T-cell (primary cell): ENCODE measurements around the gene NPIPA1. TPM values are rescaled to one million over a fixed set of nuclear protein-coding genes. Genes with fewer than 3 reads are reported as not detected.
"Not testable (repeated sequence)": the region's sequence is repeated elsewhere in the genome, so short reads cannot be mapped to it uniquely, and the experiment has no call there.

Source experiments
- ATAC-seq, 4 experiments: fragments of 200-7000 bp in 3 of 4; fragments of 150-1000 bp in 1 of 4; cut with Tn5 transposase; replicated peaks in 1 of 4; 1 replicate in 3 of 4; 2 replicates in 1 of 4; pipeline ENCODE4 v1.10.0; 2021; ENCODE audit warnings: moderate library complexity in 3 of 4, mild to moderate bottlenecking in 2 of 4, moderate number of reproducible peaks in 1 of 4
- CTCF ChIA-PET, 2 donors: fragments of 300-600 bp; sonication (Branson Sonifier 250); formaldehyde crosslinking; loops; one replicate each; lab custom pipeline; 2022; ENCODE audit warnings: antibody characterized with exemption in 2 of 2; lab: Charles Lee
- POLR2A ChIA-PET, 2 donors: fragments of 300-600 bp; sonication (Branson Sonifier 250); formaldehyde crosslinking; loops; one replicate each; lab custom pipeline; 2022; ENCODE audit warnings: antibody characterized with exemption in 2 of 2; lab: Charles Lee
- DNase-seq, 35 experiments: peaks; one replicate each; pipeline versions ENCODE4 v3.0.0 to v3.0.0-alpha.2; 2013 to 2023
- H3K27ac ChIP-seq: one replicate; pipeline ENCODE4 v1.5.1; 2013; ENCODE audit warnings: low read length
- H3K27me3 ChIP-seq, 2 experiments: replicated peaks in 1 of 2; 1 replicate in 1 of 2; 2 replicates in 1 of 2; pipeline versions ENCODE4 v1.6.1 to v1.7.0; 2013; ENCODE audit warnings: low read length in 1 of 2, mixed read lengths in 1 of 2; ENCODE audit not compliant: control insufficient read depth in 2 of 2, insufficient read depth in 2 of 2; ENCODE audit errors: extremely low read depth in 1 of 2
- H3K36me3 ChIP-seq, 2 donors: 1 replicate in 1 of 2; 2 replicates in 1 of 2; pipeline versions ENCODE4 v1.6.1 to v1.7.0; 2013; ENCODE audit warnings: low read length in 1 of 2; ENCODE audit not compliant: control insufficient read depth in 2 of 2, insufficient read depth in 1 of 2; ENCODE audit errors: extremely low read depth in 1 of 2
- H3K4me1 ChIP-seq, 2 experiments: 1 replicate in 1 of 2; 2 replicates in 1 of 2; pipeline versions ENCODE4 v1.6.1 to v1.7.0; 2013; ENCODE audit warnings: low read length in 2 of 2, mixed read lengths in 1 of 2; ENCODE audit not compliant: insufficient read depth in 2 of 2, control insufficient read depth in 1 of 2; ENCODE audit errors: extremely low read depth in 1 of 2
- H3K4me3 ChIP-seq, 2 donors: 1 replicate in 1 of 2; 2 replicates in 1 of 2; pipeline versions ENCODE4 v1.5.1 to v1.7.0; 2013; ENCODE audit warnings: mild to moderate bottlenecking in 2 of 2, low read length in 1 of 2, moderate library complexity in 1 of 2; ENCODE audit not compliant: control insufficient read depth in 1 of 2; ENCODE audit errors: extremely low read depth in 1 of 2
- H3K9me3 ChIP-seq: 2 replicates; pipeline ENCODE4 v1.7.0; 2013
- H3K27ac Mint-ChIP-seq, 2 donors: one replicate each; pipeline ENCODE4 v1.8.0; 2020 to 2021; ENCODE audit warnings: mild to moderate bottlenecking in 2 of 2, mixed read lengths in 2 of 2
- H3K27me3 Mint-ChIP-seq, 2 donors: one replicate each; pipeline ENCODE4 v1.8.0; 2021 to 2022; ENCODE audit warnings: mixed read lengths in 2 of 2
- H3K36me3 Mint-ChIP-seq: one replicate; pipeline ENCODE4 v1.8.0; 2021; ENCODE audit warnings: mixed read lengths
- H3K4me1 Mint-ChIP-seq, 3 donors: one replicate each; pipeline ENCODE4 v1.8.0; 2020 to 2022; ENCODE audit warnings: mixed read lengths in 3 of 3, mild to moderate bottlenecking in 1 of 3
- H3K4me3 Mint-ChIP-seq, 3 donors: one replicate each; pipeline ENCODE4 v1.8.0; 2020 to 2022; ENCODE audit warnings: mild to moderate bottlenecking in 3 of 3, mixed read lengths in 3 of 3, moderate library complexity in 3 of 3
- H3K9me3 Mint-ChIP-seq, 3 donors: one replicate each; pipeline ENCODE4 v1.8.0; 2020 to 2022; ENCODE audit warnings: mixed read lengths in 3 of 3
- WGBS: methylation state at CpG from one replicate; pipeline ENCODE4 v1.1.5; 2013; ENCODE audit warnings: missing lambda C conversion rate; ENCODE audit not compliant: insufficient coverage; 5-methylcytosine and 5-hydroxymethylcytosine counted together
- total RNA-seq, 35 experiments: library from RNA in 6 of 35; stranded (reverse) in 6 of 35; fragments of 120-200 nt in 1 of 35; gene quantifications; one replicate each; pipeline versions ENCODE4 v1.2.1 to v1.2.4 and lab custom pipeline; 2013 to 2026

The NPIPA1 gene
- total RNA-seq, 5 donors from 2014 or later (not counting 1 experiment from before 2014, with no cell fraction given), result 116 to 163 (median 134) TPM

GRCh38 chr16:14974656-14975417 lies 37.6 kb downstream of the NPIPA1 start, which contains the start of gene PDXDC1:
Gene PDXDC1 (plus strand): TSS chr16:14975026. CDS start chr16:14975200, 174 bp downstream.
- peak within 1 kb of the TSS; percentile 86 to 89 (median 88) for H3K4me3 Mint-ChIP-seq
- ChIA-PET CTCF (interaction anchor here in 1 of 2 donors (1.2 kb wide), 1 partner anchor 47 kb away, joined by 3 read pairs; no protein-coding TSS in a partner anchor), POLR2A (interaction anchor here in 1 of 2 donors (0.6 kb wide), 1 partner anchor 913 kb away, joined by 3 read pairs; the partner anchor contains the start of gene CEP20)
- DNase-seq, result peak; percentile 94 to 100 (median 98)
- peak within 1 kb of the TSS; percentile 69 to 71 for H3K4me3 ChIP-seq
- peak within 1 kb of the TSS; percentile 67 for H3K27ac ChIP-seq
- not testable (repeated sequence) for H3K36me3 ChIP-seq, H3K36me3 Mint-ChIP-seq, H3K9me3 ChIP-seq, H3K9me3 Mint-ChIP-seq, H3K27me3 Mint-ChIP-seq, H3K27me3 ChIP-seq
- H3K4me1 Mint-ChIP-seq, result peaks cover 29 to 37% (median 31%) of the 10 kb centered on the region in 3 donors
- WGBS, result 0% methylated on average over 40 of the region's 74 CpGs
- peak within 1 kb of the TSS; percentile 89 to 90 for H3K27ac Mint-ChIP-seq
- peaks cover 0 to 18% of the 10 kb centered on the region in 2 experiments for H3K4me1 ChIP-seq
- peak; percentile 93 to 99 (median 98) for ATAC-seq

GRCh38 chr16:14975418-14976194 lies 38.4 kb downstream of the NPIPA1 start:
- peak; percentile 9 to 46 (median 26) for ATAC-seq
- H3K9me3 Mint-ChIP-seq, H3K27me3 ChIP-seq, H3K36me3 Mint-ChIP-seq, H3K36me3 ChIP-seq, H3K9me3 ChIP-seq, H3K27ac ChIP-seq, H3K27me3 Mint-ChIP-seq: not testable (repeated sequence)
- Mint-ChIP-seq H3K4me1 (peaks cover 32 to 41% (median 34%) of the 10 kb centered on the region in 3 donors), H3K4me3 (peak overlapping the region; percentile 86 to 89 (median 88)), H3K27ac (peak overlapping the region; percentile 69 to 84)
- Histone ChIP-seq H3K4me3 (peak overlapping the region; percentile 69 to 71), H3K4me1 (peaks cover 0 to 18% of the 10 kb centered on the region in 2 experiments)
- DNase-seq, result peak; percentile 27 to 75 (median 60)
- 2% methylated on average over 13 of the region's 47 CpGs for WGBS
- POLR2A ChIA-PET, result interaction anchor here in 1 of 2 donors (0.6 kb wide), 1 partner anchor 913 kb away, joined by 3 read pairs; the partner anchor contains the start of gene CEP20
- CTCF ChIA-PET, result interaction anchor here in 1 of 2 donors (1.2 kb wide), 1 partner anchor 46 kb away, joined by 3 read pairs; no protein-coding TSS in a partner anchor

GRCh38 chr16:14976971-14977736 lies 39.9 kb downstream of the NPIPA1 start:
- H3K36me3 ChIP-seq, POLR2A ChIA-PET, CTCF ChIA-PET: not testable (repeated sequence)

GRCh38 chr16:14978281-14978680 lies 41.0 kb downstream of the NPIPA1 start:
- peaks cover 44 to 61% (median 51%) of the 10 kb centered on the region in 3 donors for H3K4me1 Mint-ChIP-seq
- peaks cover 0 to 18% of the 10 kb centered on the region in 2 experiments for H3K4me1 ChIP-seq
- H3K27me3 Mint-ChIP-seq, ATAC-seq, H3K9me3 ChIP-seq, H3K36me3 ChIP-seq, DNase-seq, CTCF ChIA-PET, H3K9me3 Mint-ChIP-seq, H3K36me3 Mint-ChIP-seq, H3K4me3 ChIP-seq, H3K27ac ChIP-seq, POLR2A ChIA-PET, H3K4me3 Mint-ChIP-seq, H3K27me3 ChIP-seq, H3K27ac Mint-ChIP-seq: not testable (repeated sequence)
- 96% methylated on average over 6 of the region's 8 CpGs for WGBS

More at GRCh38 chr16:14976971-14977736, 39.9 kb downstream of the NPIPA1 start:
- ATAC-seq, H3K9me3 Mint-ChIP-seq, H3K27ac Mint-ChIP-seq, H3K4me3 ChIP-seq, DNase-seq, H3K27ac ChIP-seq, H3K36me3 Mint-ChIP-seq, H3K27me3 ChIP-seq, H3K9me3 ChIP-seq, H3K27me3 Mint-ChIP-seq: not testable (repeated sequence)
- H3K4me1 ChIP-seq, result peaks cover 0 to 18% of the 10 kb centered on the region in 2 experiments
- peak overlapping the region; percentile 19 to 88 (median 86) for H3K4me3 Mint-ChIP-seq
- H3K4me1 Mint-ChIP-seq, result peaks cover 42 to 54% (median 47%) of the 10 kb centered on the region in 3 donors
- 78% methylated on average over 6 of the region's 16 CpGs for WGBS

- DNase-seq, H3K9me3 Mint-ChIP-seq, H3K36me3 Mint-ChIP-seq, H3K4me3 Mint-ChIP-seq, H3K4me3 ChIP-seq, H3K27me3 Mint-ChIP-seq, H3K36me3 ChIP-seq, H3K9me3 ChIP-seq, H3K27me3 ChIP-seq, ATAC-seq, POLR2A ChIA-PET, CTCF ChIA-PET, H3K27ac Mint-ChIP-seq, H3K27ac ChIP-seq: not testable (repeated sequence)
- 94% methylated on average over 2 of the region's 4 CpGs for WGBS
- H3K4me1 ChIP-seq, result peaks cover 0 to 17% of the 10 kb centered on the region in 2 experiments
- peaks cover 44 to 60% (median 52%) of the 10 kb centered on the region in 3 donors for H3K4me1 Mint-ChIP-seq
Measured at GRCh38 chr16:14978908-14979307, 41.7 kb downstream of the NPIPA1 start.
